HG02870 (cell line): ENCODE measurements around the gene ELANE.

Experiments
- ATAC-seq: cut with Tn5 transposase; IDR thresholded peaks from one replicate; pipeline ENCODE4 v1.9.1; 2021; ENCODE audit warnings: mild to moderate bottlenecking, moderate library complexity; ENCODE audit not compliant: unreplicated experiment

The ELANE gene

DNA sequence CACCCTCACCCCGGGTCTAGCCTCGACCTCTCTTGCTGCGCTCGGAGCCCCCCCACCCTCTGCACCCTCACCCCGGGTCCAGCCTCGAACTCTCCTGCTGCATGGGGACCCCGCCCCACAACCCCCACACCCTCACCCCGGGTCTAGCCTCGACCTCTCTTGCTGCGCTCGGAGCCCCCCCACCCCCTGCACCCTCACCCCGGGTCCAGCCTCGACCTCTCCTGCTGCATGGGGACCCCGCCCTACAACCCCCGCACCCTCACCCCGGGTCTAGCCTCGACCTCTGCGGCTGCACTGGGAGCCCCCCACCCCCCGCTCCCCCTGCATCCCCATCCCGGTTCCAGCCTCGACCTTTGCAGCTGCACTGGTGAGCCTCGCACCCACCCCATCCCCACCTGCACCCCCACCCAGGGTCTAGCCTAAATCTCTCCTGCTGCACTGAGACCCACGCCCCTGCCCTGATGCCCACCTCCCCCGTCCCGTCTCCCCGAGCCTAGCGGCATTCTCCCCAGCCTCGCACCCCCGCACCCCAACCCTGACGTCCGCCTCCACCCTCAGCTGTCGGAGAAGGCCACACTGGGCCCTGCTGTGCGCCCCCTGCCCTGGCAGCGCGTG, 9.1 kb downstream of the ELANE start:
- ATAC-seq: no peak

DNA sequence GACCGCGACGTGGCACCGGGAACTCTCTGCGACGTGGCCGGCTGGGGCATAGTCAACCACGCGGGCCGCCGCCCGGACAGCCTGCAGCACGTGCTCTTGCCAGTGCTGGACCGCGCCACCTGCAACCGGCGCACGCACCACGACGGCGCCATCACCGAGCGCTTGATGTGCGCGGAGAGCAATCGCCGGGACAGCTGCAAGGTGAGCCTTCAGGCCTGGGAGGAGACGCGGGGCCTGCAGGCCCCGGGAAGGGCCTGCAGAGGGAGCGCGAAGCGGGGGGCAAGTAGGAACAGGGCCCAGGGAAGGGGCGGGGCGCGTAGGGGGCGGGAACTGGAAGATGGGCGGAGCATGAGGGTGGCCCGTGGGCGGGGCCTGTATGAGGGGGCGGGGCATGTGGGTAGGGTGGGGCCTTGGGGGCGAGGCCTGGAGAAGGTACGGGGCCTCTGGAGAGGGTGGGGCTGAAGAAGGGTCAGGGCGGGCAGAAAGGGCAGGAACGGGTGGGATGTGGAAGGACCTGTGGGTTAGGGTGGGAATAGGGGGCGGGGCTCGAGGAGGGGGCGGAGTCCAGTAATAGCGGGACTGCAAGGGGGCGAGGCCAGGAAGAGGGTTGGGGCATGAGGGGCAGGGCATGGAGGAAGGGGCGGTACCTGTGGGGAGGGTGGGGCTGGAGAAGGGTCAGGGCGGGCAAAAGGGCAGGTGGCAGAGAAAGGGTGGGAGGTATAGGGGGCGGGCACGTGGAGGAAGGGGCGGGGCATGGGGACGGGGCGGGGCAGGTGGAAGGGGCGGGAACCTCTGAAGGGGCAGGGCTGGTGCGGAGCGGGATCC, 9.9 kb downstream of the ELANE start:
- no peak for ATAC-seq

DNA sequence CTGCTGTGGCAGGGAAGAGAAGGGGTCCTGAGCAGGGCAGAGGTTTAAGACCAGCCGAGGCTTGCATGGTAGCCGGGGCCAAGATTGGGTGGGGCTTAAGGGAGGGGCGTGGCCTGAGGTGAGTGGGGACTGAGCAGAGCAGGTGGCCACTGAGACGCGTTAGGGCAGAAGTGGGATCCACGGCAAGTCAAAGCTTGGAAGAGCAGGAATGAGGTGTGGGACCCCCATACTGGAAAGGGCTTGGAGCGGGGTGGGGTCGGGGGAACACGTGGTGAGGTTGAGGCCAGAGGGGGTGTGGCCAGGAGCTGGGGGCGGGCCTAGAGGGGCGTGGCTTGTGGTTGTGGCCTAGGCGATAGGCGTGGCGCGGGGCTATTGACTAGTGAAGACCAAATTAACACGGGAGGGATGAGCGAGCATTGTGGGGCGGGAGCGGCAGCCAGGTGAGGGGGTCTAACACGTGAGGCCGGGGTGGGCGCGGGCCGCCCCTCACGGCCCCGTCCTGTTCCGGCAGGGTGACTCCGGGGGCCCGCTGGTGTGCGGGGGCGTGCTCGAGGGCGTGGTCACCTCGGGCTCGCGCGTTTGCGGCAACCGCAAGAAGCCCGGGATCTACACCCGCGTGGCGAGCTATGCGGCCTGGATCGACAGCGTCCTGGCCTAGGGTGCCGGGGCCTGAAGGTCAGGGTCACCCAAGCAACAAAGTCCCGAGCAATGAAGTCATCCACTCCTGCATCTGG, 10.6 kb downstream of the ELANE start:
- no peak for ATAC-seq

DNA sequence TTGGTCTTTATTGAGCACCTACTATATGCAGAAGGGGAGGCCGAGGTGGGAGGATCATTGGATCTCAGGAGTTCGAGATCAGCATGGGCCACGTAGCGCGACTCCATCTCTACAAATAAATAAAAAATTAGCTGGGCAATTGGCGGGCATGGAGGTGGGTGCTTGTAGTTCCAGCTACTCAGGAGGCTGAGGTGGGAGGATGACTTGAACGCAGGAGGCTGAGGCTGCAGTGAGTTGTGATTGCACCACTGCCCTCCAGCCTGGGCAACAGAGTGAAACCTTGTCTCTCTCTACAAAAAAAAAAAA, 11.2 kb downstream of the ELANE start:
- no peak for ATAC-seq

DNA sequence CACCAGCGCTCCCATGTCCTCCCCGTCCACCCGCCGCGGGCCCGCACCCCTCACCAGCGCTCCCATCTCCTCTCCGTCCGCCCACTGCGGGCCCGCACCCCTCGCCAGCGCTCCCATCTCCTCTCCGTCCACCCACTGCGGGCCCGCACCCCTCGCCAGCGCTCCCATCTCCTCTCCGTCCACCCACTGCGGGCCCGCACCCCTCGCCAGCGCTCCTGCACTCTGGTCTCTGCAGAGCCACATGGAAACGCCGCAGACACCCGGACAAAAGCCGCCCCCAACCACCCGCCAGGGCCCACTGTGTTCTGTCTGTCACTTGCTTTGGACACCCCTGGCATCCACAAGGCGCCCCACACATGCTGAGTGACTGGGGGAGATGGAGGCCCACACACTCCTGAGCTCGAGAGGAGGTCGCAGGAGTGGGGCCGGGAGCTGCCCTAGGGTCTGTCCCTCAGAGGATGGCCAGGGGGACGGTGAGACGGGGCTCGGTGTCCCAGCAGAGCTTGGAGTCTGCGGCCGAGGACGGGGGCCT, 14.7 kb downstream of the ELANE start:
- ATAC-seq: no peak

DNA sequence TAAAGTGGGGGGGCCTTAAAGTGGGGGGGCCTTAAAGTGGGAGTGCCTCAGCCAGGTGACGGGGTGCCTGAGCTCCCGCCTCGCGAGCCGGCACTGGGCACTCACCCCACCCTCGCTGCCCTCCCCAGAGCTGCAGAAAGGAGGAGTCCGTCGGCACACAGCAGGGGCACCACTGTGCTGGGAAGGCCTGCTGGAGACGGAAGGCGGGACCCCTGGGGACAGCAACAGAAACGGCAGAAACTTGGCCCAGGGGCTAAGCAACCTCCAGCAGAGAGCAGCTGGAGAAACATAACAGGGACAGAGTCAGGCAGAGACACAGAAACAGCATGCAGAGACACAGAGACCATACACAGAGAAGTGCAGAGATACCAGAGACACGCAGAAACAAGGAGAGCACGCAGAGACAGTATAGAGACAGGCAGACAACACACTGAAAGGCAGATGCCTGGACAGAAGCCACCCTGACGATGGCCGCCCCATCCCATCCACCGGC, 15.2 kb downstream of the ELANE start:
- no peak for ATAC-seq

DNA sequence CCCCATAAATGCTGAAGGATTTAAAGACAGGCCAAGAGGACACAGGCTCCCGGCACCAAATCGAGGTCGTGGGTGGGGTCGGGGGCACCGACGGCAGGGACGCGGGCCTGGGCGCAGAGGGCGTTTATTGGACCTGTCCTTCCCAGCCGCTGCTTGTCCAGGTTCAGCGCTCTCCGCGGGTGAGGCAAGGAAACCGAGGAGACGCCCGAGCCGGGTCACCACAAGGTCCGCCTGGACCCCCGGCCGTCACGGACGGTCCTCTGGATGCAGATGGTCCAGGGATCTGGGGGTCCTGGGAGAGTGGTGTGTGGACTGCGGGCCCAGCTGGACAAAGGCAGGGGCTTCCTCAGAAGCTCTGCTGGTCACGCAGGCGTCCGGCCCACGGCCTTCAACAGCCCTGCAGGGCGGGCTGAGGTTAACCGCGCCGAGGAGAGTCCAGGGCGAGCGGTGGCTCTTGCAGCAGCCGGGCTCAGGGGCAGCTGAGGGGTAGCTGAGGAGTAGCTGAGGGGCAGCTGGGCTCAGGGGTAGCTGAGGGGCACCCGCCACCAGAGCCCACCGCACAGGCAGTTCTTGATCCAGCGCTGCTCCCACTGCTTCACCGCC, 15.9 kb downstream of the ELANE start:
- no peak for ATAC-seq

DNA sequence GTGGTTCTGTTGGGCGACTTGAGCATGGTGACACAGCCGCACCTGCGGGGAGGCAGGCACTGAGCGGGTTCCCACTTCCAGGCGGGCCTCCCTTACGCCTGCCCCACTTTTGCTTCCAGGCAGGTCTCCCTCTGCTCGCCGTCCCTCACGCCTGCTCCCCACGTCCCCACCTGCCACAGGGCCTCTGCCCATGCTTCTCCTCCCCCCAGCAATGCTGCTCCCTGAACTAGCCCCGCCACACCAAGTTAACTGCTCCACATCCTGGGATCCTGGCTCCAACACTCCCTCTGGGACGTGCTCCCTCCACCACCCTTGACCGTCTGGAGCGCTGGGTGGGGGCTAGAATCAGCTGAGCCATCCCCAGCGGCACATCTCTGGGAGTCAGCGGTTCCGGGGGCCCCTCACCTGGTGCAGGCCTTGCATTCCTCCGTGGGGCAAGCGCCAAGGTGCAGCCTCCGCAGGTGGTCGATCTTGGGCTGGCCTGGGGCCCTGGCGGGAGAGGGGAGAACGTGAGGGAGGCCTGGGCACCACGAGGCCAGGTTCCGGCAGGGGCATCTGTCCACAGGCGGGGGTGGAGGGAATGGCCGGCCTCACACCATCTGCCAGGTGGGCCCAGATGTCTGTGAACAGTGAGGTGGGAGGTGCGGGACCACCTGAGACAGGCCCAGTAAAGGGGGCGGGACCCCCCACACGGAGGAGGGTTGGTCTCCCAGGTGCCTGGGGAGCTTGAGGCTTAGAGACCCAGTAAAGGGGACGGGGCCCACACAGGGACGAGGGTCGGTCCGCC, 16.5 kb downstream of the ELANE start:
- no peak for ATAC-seq

DNA sequence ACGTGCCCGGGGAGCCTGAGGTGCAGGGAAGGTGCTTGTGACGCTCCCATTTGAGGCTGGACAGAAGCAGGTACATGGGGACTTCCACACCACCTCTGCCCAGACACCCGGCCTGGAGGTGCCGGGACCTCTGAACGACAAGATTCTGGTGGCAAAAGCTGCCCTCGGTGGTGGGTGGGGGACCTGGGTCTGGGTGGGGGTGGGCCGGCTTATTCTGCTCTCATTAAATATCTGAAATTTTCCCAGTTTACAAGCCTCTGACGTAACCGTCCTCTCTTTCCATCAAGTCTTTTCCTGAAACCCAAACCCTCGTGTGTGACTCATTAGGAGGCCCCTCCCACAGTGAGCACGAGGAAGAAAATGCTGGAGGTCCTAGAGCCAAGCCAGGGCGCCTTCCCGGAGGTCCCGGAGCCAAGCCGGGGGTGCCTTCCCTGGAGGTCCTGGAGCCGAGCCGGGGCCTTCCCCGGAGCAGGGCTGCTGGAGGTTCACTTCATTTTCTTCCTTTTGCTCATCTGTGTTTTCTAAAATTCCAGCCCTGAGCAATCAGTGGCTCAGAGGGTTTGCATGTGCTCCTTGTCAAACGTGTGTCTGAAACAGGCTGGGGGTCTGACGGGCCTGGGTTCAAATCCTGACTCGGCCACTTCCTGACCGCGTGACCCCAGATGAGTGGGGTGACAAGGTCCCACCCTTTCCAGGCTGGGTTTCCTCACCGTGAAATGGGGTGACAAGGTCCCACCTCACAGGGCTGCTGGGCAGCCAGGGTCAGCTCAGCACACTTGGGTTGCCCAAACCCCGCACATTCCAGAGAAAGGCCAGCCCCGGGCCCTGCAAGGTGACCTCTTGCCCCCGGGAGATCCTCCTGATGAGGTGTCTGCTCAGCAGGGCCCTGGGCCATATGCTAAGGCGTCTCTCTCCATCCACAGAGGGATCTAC, 17.4 kb downstream of the ELANE start:
- no peak for ATAC-seq

DNA sequence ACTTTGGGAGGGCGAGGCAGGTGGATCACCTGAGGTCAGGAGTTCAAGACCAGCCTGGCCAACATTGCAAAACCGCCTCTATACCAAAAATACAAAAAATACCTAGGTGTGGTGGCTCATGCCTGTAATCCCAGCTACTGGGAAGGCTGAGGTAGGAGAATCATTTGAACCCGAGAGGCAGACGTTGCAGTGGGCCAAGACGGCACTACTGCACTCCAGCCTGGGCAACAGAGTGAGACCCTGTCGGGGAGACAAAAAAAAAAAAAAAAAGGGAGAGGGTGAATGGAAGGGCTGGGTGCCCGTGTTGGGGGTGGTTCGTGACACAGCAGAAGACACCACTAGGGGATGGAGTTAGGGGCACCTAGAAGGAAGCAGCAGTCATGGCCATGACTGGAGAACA, 18.2 kb downstream of the ELANE start:
- no peak for ATAC-seq

DNA sequence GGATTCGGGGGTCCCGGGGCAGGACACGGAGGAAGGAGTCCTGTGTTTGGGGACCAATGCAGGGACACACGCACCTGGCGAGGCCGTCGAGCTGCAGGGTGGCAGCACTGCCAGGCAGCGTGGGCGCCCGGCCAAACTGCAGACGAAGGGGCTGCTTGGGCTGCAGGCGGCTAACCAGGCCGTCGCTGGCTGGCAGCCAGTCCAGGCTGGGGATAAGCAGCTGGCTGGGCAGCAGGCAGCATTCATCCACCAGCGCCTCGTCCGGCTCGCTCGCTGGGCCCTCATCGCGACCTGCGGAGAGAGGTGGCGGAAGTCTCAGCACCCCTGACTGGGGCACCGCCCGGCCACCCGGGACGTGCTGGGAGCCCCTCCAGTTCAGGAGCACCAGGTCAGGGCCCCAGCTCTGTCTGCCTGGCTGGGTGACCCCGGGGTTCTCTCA, 18.9 kb downstream of the ELANE start:
- no peak for ATAC-seq

DNA sequence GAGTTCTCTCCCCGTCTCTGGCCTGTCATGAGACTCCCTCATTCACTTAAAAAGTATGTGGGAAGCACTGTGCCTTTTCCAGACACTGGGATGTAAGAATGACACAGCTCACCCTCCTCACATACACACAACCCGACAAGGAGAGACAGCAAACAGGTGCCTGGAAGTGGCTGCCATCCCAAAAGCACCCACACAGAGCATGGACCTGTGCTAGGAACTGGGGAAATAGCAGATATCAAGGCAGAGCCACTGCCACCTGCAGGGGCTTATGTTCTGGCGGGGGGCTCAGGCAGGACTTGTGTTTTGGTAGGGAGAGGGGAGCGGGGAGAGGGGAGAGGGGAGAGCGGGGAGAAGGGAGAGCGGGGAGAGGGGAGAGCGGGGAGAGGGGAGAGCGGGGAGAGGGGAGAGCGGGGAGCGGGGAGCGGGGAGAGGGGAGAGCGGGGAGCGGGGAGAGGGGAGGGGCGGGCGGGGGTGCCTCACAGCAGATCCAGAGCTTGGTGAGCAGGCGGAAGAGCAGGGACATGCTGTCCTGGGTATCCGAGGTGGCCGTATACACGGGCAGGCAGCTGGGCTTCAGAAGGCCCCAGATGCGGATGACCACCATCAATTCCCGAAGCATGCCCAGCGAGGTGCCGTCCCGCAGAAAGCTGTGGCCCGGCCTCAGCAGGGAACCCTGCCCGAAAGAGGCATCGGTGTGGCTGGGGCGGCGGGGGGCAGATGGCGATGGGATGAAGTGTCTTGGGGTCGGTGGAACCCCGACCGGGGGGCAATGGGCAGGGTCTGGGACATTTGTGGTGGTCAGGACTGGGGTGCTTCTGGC, 19.6 kb downstream of the ELANE start:
- ATAC-seq: no peak

DNA sequence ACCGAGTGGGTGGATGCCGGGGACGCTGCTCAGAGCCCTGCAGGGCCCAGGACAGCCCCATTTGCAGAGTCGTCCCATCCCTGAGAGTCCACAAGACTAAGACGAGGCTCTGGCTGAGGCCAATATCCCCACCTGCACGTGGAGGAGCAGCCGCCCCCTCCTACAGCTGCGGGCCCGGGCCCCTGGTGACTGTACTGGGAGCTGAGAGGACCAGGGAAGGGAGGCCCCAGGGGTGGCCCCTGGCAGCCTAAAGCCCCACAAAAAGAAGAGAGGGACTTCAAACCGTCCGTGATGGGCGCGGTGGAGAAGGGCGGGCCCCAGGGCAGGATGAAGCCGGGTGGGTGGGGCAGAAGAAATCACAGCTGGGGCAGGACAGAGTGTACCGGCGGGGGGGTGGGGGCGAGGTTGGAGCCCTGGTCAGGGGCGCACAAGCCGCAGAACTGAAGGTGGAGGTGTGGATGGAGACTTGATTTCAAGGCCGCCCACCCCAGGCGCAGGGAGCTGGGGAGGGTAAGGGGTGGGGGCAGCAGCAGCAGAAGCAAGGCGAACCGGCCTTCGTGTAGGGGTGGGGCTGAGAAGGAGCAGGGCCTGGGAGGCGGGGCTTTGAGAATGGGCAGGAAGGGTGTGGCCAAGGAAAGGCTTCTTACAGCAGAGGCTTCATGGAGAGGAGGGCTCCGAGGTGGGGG, 20.3 kb downstream of the ELANE start:
- no peak for ATAC-seq

DNA sequence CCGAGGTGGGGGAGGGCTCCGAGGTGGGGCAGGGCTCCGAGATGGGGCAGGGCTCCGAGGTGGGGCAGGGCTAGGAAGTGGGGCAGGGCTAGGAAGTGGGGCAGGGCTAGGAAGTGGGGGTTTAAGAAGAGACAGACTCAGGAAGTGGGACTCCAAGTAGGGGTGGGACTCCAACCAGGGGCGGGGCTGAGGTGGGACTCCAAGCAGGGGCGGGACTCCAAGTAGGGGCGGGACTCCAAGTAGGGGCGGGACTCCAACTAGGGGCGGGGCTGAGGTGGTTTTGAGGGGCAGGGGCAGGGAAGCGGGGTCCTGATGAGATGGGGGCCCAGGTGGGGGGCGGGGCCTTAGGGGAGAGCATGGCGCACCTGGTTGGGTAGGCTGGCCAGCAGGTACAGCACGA, 21.0 kb downstream of the ELANE start:
- ATAC-seq: no peak

DNA sequence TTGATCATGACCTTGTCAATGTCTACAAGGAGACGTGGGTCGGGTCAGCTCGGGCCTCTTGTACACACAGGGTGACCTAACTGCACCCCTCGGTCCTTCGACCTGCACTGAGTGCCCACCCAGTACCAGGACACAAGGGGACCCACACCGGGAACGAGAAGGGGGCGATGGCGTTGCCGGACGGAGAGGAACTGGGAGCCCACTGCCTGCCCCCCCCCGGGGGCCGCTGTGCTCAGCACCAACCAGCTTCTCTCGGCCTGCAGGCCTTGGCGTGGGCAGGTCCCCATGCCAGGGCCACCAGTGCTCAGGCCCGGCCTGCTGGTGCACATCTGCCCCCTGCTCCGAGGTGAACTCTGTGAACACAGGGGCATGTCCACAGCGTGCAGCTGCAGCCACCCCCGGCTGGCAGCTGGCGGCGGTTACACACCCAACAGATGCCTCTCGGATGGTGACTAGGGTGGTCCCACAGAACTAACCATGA, 21.5 kb downstream of the ELANE start:
- no peak for ATAC-seq

DNA sequence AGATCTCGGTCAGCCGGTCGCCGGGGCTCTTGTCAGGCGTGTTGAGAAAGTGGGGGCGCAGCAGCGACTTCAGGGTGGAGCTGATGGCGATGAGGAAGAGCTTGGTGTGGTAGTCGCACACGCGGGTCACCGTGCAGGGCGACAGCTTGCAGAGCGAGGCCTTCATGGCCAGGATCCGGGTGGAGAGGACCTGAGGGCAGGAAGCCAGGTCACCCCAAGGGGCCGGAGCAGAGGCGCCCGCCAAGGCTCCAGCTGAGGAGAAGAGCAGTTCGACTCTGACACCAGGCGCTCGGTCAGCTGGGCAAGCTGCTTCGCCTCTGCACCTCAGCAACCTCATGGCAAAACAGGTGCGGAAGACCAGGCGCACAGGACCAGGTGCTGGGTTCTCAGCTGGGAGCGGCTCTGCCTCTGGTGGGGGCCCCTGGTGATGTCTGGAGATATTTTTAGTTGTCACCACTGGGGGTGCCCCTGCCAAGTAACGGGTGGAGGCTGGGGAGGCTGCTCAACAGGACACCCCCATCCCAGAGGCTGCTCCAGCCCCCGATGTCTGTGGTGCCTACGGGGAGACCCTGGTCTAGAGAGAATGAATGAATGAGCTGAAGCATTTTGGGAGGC, 23.3 kb downstream of the ELANE start:
- ATAC-seq: no peak

DNA sequence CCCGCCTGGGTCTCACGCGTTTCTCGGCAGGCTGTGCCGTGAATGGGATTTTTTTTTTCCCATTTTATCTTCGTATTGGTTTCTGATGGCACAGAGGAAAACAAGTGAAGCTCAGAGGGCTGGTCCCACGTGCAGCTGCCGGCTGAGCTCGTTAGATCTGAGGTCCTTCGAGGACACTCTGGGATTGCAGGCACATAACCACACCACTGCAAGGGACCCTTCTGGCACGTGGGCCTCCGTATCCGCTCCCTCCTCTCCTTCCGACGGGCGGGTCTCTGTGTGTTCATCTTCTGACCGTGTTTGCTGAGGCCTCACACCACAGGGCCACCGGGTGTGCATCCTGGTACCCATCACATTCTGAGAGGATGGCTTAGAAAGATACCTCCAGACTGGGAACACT, 24.0 kb downstream of the ELANE start:
- ATAC-seq: no peak
